ENCODE results near the gene TMEM190.
A peak's percentile ranks its signal among the peaks of the same experiment; 100 is the strongest.
"Not testable (repeated sequence)": the region's sequence is repeated elsewhere in the genome, so short reads cannot be mapped to it uniquely, and the experiment has no call there.

The TMEM190 gene

GRCh38 chr19:55406826-55407549 lies 30.4 kb downstream of the TMEM190 start:
- H3K4me3 ChIP-seq (ENCODE audit: low read depth, low read length) = peak overlapping the region; percentile 81
- no peak for DNase-seq (ENCODE audit: low read depth)
- no peak for TF ChIP-seq CTCF (IDR thresholded peaks at IDR 0.05; ENCODE audit: control insufficient read depth, extremely low read depth, insufficient read depth)

DNA sequence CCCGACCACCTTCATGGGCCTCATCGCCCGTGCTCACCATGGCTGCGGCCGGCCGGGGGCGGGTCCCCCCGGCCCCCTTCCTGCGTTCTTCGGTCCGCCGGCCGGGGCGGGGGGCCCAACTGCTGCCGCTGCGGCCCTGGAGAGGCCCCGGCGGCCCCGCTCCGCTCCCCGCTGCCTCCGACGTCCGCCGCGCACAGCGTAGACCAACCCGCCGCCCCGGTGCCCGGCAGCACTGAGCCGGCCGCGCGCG lies 30.8 kb downstream of the TMEM190 start, which contains the start of gene UBE2S:
Gene UBE2S, minus strand, starts transcription at position 239 of the 250 bp plus-strand sequence. Its CDS starts 199 bp downstream, at position 40.
- DNase-seq (ENCODE audit: low read depth) = not testable (repeated sequence)
- H3K4me3 ChIP-seq (ENCODE audit: low read depth, low read length) = peak within 1 kb of the TSS; percentile 81

DNA sequence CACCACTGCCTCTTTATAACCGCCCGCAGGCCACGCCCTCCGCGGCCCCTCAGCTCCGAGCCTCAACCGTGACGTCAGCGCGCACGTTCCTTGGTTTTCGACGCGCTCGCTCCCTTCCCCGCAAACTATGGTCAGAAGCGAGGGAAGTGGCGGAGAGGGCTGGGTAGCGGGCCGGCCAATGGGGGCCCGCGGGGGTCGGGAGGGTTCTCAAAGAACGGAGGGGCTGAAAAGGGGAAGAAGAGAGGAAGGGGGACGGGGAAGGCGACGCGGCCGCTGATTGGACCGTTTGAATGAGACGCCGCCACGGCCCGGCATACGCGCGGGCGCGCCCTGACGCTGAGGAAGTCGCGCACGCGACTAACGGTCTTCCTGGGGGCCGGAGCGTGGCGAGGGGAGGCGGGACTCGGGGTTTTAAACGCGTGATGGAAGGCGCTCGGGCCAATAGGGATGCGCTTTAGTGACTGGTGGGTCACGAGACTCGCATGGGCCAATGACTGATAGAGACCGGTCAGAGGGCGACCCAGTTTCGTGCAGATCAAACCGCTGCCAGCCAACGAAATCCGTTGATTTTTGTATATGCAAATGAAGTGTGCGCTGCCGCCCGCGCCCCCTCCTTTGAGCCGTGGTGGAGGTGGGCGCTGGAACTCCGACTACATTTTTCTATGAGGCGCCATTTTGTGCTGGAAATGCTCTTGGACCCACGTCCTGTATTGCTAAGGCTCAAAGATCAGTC lies 31.3 kb downstream of the TMEM190 start:
- H3K4me3 ChIP-seq (ENCODE audit: low read depth, low read length) = peak overlapping the region; percentile 81
- no peak for TF ChIP-seq CTCF (IDR thresholded peaks at IDR 0.05; ENCODE audit: control insufficient read depth, extremely low read depth, insufficient read depth)
- DNase-seq (ENCODE audit: low read depth) = peak; percentile 97

DNA sequence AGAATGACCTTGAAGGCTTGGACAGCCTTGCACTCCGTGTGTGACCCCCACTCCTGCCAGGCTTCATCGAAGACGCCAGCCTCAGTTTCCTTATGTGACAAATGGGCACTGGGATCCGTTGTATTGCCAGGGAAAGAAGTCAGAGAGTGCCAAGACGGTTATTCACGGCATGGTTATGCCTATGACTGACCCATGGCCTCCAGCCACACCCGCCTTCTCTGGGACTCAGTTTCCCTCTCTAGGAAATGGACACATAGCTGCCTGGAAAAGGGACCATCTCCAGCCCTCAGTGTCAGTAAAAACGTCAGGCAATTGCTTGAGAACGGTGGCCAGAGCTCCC lies 31.9 kb downstream of the TMEM190 start:
- no peak for TF ChIP-seq CTCF (IDR thresholded peaks at IDR 0.05; ENCODE audit: control insufficient read depth, extremely low read depth, insufficient read depth)

DNA sequence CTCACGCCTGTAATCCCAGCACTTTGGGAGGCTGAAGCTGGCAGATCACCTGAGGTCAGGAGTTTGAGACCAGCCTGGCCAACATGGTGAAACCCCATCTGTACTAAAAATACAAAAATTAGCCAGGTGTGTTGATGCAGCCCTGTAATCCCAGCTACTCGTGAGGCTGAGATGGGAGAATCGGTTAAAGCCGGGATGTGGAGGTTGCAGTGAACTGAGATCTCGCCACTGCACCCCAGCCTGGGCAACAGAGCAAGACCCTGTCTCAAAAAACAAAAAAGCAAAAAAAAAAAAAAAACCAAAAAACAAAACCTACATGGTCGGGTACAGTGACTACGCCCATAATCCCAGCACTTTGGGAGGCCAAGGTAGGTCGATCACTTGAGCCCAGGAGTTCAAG lies 32.6 kb downstream of the TMEM190 start:
- not testable (repeated sequence) for H3K4me3 ChIP-seq (ENCODE audit: low read depth, low read length)

More for the DNA sequence above, 31.9 kb downstream of the TMEM190 start:
- DNase-seq (ENCODE audit: low read depth) = no peak
- peak overlapping the region; percentile 81 for H3K4me3 ChIP-seq (ENCODE audit: low read depth, low read length)

GRCh38 chr19:55410168-55410567 lies 33.5 kb downstream of the TMEM190 start:
- no peak for DNase-seq (ENCODE audit: low read depth)
- no peak overlapping the region for H3K4me3 ChIP-seq (ENCODE audit: low read depth, low read length)
- TF ChIP-seq CTCF (IDR thresholded peaks at IDR 0.05; ENCODE audit: control insufficient read depth, extremely low read depth, insufficient read depth) = no peak

More for the DNA sequence above, 32.6 kb downstream of the TMEM190 start:
- DNase-seq (ENCODE audit: low read depth) = not testable (repeated sequence)

DNA sequence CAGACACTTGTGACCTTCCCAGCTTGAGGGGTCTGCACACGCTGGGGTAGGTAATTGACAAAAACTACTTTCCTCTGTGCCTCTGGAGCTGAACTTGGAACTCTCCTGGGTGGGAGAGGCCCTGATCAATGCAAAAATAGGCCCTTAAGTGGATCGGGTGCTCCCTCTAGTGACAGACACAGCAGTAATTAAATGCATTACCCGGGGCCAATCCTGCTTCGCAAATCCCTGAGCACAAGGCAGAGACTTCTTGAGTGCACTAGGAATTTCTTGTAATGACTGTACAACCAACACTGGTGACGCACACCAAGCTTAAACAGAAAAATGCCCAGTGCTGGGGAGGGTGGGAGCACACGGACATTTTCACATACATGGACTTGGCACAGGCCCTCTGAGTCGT lies 41.6 kb downstream of the TMEM190 start:
- TF ChIP-seq CTCF (IDR thresholded peaks at IDR 0.05; ENCODE audit: control insufficient read depth, extremely low read depth, insufficient read depth) = peak; percentile 78
- peak; percentile 25 for DNase-seq (ENCODE audit: low read depth)
- H3K4me3 ChIP-seq (ENCODE audit: low read depth, low read length) = no peak overlapping the region

GRCh38 chr19:55419103-55419502 lies 42.5 kb downstream of the TMEM190 start:
- TF ChIP-seq CTCF (IDR thresholded peaks at IDR 0.05; ENCODE audit: control insufficient read depth, extremely low read depth, insufficient read depth) = no peak
- DNase-seq (ENCODE audit: low read depth) = no peak
- H3K4me3 ChIP-seq (ENCODE audit: low read depth, low read length) = no peak overlapping the region
